AML-193 (cell line): ENCODE measurements around the gene TCIRG1.

ENCODE experiments used
- DNase-seq, 2 experiments: peaks; one replicate each; lab custom pipeline; 2025; lab: John Stamatoyannopoulos, UW

TCIRG1 gene

DNA sequence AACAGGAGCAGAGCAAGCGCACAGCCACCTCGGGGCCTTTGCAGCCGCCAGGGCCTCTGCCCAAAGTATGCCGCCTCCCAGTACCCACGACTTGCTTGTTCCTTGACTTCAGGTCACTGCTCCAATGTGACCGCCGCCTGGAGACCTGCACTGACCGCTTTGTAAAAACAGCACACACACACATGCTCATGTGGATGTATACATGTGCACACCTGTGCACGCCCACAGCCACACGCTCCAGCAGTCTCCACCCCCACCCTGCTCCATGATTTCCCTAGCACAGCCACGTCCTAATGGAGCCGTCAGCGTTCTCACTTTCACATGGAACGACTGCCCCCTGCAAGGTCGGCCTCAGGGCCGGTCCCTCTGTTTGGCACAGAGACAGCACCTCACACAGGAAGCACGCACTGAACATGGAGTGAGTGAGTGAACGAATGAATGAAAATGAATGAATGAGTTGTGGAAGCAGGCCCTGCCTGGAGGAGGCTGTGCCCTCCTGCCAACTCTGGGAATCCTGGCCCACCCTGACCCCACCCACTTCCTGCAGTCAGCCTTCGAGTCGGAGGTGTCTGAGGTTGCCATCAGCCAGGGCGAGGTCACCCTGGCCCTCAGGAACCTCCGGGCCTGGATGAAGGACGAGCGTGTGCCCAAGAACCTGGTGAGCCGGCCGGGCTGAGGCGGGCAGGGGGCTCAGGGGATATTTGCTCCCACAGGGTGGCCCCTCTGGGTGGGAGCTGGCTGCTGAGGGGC is 20.7 kb upstream of the TCIRG1 start:
- no peak for DNase-seq

DNA sequence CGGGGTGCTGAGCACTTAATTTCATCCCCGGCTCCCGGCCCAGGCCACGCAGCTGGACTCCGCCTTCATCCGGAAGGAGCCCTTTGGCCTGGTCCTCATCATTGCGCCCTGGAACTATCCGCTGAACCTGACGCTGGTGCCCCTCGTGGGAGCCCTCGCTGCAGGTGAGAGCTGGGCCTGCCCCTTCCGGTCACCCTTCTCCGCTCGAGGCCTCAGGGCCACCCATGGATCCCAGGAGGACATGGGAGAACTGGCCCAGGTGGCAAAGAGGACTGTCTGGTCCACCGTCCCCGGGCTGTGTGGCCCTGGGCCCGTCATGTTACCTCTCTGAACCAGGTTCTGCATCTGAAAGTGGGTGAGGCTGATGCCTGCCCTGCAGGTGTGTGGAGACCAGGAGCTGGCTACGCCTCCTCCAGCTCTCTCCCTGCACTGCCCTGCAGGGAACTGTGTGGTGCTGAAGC is 20.1 kb upstream of the TCIRG1 start:
- no peak for DNase-seq

DNA sequence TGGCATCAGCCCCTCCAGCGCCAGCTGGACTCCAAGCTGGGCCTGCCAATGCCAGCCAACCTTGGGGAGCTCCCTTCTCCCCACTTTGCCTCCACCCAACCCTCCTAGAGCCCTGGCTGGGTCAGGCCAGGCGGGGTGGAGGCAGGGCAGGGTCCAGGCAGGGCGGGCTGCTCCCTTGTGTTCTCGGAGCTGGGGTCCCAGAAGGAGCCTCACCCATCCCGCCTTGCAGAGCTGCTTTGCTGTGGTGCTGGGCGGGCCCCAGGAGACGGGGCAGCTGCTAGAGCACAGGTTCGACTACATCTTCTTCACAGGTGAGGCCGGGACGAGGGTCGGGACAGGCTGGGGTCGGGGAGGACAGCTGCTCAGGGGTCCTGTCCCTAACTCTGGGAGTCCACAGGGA is 19.3 kb upstream of the TCIRG1 start:
- no peak for DNase-seq

DNA sequence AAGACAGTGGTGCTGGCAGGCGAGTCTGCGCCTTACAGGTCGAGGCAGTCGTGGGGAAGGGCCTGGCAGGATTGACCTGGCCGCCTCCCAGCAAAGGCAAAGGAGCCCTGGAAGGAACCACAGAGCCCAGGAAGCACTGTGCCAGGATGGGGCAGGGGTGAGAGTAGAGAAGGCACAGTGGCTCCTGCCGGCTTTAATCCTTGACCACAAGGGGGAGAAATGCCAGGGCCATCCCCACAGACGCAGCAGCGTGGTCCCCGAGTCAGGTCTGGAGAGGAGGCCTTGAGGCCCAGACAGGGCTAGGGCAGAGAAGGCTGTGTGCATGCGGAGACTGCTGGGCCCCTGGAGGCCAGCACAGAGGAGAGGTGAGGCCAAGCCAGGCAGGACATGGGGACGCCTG is 18.2 kb upstream of the TCIRG1 start:
- no peak for DNase-seq

DNA sequence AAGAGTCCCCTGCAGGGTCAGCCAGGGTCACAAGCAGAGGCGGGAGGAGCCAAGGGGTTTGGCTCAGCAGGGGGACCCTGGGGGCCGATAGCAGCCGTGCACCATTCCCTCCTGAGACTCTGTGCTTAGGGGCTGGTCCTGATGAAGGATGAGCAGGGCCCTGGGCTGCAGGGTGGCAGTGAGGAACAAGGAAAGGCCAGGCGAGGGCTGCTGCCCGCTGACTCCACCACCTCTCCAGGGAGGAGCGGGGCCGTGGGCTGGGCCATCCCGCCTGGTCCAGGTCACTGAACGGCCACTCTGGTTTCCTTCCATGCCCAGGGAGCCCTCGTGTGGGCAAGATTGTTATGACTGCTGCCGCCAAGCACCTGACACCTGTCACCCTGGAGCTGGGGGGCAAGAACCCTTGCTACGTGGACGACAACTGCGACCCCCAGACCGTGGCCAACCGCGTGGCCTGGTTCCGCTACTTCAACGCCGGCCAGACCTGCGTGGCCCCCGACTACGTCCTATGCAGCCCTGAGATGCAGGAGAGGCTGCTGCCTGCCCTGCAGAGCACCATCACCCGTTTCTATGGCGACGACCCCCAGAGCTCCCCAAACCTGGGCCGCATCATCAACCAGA is 17.5 kb upstream of the TCIRG1 start:
- DNase-seq, result no peak

DNA sequence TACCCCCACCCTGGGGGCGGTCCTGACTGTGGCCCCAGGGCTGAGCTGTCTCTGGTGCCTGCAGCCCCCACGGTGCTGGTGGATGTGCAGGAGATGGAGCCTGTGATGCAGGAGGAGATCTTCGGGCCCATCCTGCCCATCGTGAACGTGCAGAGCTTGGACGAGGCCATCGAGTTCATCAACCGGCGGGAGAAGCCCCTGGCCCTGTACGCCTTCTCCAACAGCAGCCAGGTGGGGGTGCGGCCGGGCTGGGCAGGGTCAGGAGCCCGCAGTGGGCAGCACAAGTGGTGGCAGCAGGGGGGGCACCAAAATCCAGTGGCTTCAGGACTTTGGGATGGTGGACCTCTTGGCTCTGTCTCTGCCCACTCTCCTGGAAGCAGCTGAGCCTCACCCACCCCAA is 16.3 kb upstream of the TCIRG1 start:
- no peak for DNase-seq

DNA sequence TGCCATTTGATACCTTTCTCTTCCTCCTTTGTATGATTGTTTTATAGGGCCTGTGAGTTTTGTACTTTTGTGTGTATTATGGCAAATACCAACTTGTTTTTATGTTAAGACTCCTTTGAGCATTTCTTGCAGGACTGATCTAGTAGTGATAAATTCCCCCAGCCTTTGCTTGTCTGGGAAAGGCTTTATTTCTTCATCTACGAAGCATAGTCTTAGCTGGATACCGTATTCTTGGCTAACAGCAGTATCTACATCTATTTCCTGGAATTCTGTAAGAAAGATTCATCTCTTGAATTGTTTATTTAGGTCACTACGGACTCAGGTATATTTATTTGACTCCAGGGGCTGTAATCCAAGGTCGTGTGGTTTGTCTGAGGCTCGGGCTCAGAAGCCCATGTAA is 14.3 kb upstream of the TCIRG1 start:
- DNase-seq, result no peak

DNA sequence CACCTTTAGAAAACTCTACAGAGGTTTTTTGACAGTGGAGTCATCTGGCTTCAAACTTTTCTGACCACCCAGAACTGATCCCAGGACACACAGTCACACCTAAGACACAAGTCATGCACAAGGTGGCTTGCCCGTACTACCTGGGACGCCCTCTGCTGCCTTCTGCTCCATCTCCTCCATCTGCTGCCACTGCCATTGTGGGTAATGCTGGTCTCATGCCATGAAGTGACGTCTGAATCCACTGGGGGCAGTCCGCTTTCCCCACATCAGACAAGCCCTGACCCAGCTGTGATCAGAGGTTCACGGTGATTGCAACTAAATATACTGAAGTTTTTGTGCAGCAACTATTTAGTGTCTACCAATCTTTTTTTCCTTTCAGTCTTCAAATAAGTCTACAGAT is 13.8 kb upstream of the TCIRG1 start:
- DNase-seq, result no peak

DNA sequence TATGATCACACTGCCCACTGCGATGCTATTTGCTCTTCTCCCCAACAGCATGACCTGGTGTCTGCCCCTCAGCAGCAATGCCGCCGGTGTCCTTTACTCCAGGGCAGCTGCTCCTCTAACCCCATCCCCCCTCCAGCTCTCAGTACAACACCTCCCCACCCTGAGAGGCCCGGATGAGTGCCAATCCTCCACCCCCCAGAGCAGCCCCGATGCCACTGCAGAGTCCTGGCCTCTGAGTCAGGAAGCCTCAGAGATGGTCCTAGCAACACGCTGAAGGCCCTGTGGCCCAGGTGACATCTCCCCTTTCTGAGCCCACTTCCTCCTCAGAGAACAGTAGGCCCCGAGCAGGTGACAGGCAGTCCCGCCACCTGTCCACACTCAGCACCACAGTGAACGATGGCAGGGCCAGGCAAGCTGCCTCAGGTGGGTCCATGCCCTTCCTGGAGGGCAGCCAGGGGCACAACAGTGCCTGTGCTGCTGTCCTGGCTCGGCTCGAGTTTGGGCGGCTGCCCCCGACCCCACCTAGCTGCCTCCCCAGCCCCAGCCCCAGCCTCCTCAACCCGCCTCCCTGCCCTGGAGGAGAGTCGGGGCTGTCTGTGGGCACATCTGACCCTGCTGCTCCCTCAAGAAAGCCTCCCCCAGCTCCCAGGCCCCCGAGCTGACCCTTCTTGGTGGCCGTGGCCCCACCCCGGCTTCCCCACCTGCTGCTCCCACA is 12.3 kb upstream of the TCIRG1 start:
- no peak for DNase-seq

DNA sequence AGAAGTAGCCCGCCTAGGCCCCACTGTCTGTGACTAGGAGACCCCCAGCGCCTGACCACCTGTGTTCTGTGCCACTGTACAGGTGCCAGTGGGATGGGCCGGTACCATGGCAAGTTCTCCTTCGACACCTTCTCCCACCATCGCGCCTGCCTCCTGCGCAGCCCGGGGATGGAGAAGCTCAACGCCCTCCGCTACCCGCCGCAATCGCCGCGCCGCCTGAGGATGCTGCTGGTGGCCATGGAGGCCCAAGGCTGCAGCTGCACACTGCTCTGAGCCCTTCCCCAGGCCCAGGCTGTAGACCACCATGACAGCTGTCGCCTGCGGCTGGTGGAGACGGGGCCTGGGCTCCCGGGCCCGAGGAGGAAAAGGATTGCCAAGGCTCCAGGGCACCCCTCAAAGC is 11.2 kb upstream of the TCIRG1 start:
- no peak for DNase-seq

DNA sequence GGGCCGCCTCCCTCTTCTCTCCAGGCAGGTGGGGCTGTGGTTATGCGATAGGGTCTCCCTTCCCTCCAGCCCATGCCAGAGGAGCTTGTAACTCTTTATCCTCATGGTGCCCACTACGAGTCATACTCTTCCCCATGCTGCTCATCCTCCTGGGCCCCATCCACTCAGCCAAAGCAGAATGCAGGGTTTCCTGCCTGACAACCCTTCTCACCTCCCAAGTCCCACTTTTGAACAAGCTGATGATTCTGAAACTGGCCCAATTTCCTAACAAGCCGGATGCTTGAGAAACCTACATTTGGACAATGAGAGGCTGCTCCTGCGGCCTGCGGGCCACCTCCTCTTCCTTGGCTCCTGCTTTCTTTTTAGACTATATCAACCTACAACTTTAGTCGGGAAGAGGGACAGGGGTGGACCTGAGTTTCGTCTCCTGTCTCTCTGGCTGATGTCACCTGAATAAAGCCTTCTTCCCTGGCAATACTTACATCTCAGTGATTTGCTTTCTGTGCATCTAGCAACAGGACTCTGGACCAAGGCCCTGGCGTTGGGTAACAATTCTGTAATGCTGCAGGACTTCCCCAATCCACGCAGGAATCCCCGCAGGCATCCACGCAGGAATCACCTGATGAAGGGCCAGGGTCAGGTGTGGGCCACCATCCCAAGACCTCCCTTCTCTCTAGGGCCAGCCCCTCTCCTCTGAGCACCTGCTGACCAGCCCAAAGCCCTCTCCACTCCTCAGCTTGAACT is 9.9 kb upstream of the TCIRG1 start:
- DNase-seq, result no peak

DNA sequence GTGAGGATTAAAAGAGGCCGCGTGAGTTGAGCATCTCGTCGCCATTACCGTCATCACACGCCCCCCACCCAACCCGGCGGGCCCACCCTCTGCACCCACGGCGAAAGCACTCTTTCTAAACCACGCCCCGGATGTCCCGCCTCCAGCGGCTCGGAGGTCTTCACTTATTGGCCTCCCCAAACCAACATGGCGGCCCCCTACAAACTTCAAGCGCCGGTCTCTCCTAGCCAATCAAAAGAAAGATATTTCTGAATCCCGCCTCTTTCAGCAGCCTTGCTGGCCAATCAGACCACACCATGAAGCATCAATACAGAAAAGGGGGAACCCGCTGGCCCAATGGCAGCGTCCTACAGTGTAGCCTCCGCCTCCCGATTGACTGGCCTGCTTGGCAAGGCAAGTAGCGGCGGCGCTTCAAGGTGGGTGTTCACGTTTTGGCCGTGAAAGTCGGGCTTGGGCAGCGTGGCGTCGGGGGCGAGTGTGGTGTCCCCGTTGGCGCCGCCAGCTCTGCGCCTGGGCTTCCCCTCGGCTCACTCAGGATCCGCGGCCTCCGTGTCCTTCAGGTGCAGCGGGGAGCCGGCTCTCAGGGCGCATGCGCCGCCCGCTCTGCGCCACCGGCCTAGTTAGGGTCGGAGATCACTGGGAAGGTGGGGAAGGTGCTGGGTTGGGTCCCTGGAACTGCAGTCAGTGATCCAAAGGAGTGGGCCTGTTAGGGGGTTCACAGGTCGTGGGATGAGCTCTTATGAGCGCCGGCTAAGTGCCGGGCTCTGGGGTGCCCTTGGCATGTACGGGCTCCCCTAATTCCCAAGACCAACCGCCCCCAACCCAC is 8.3 kb upstream of the TCIRG1 start, which contains the start of gene NDUFS8:
Gene NDUFS8 (plus strand): TSS at position 364 of the 826 bp plus-strand sequence. CDS start 1,471 bp downstream, outside the sequence.
- peak; percentile 98 for DNase-seq

DNA sequence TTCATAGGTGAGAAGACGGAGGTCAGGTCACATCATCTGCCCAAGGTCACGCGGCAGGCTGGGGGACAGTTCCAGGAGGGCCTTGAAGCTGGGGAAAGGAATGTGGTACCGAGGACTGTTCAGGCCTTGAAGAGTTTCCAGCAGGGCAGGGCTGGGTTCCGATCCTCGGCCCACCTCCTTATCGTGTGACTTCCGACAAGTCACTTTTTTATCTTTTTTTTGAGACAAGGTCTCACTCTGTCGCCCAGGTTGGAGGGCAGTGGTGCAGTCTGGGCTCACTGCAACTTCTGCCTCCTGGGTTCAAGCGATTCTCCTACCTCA is 7.7 kb upstream of the TCIRG1 start:
- no peak for DNase-seq

DNA sequence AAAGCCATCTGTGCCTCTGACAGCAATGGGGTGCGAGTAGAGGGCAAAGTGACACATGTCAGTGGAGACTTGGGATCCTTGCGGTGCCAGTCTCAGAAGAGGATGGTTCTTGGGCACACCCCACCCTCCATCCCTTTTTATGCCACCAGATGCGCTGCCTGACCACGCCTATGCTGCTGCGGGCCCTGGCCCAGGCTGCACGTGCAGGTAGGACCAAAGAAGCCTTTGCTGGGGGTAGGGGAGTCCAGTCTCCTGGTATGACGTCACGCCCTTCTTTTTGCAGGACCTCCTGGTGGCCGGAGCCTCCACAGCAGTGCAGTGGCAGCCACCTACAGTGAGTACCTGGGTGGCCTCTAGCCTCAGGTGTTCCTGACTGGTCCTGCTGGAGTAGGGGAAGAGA is 6.8 kb upstream of the TCIRG1 start:
- DNase-seq, result no peak

DNA sequence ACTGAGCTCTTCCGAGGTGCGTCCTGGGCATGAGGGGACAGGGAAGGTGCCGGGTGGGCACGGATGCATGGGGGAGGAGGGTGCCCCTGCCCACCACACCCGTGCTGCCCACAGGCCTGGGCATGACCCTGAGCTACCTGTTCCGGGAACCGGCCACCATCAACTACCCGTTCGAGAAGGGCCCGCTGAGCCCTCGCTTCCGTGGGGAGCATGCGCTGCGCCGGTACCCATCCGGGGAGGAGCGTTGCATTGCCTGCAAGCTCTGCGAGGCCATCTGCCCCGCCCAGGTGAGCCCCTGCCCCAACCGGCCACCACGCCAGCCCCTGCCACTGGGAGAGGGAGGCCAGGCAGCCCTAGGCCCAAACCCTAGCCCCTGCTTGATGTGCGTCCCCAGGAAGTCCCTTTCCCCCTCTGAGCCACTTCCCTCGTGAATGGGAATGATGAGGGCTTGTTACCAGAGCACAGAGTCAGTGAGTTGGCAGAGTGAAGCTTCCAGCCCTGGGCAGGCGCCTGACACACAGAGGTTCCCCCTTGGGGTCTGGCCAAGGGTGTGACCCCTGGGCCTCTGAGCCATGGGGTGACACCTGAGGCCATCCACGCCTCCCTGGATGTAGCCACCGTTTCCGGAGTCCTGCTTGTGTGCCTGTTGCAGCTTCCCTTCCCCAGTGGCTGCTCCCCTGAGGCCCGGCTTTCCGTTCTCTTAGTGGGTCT is 5.7 kb upstream of the TCIRG1 start:
- no peak for DNase-seq

DNA sequence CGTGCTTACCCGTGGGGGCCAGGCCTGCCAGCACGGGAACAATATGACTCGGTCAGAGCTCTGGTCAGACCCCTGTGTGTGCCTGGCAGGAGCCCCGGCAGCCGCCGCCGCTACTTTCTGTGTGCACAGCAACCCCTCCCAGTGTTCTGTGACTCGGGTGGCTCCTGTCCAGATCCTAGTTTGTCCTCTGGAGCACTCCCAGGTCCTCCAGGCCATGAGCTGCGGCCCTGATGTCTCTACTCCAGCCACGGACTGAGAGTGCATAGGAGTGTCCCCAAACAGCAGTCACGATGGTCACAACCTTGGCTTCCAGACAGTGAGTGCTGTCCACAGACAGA is 5.1 kb upstream of the TCIRG1 start:
- DNase-seq, result no peak

DNA sequence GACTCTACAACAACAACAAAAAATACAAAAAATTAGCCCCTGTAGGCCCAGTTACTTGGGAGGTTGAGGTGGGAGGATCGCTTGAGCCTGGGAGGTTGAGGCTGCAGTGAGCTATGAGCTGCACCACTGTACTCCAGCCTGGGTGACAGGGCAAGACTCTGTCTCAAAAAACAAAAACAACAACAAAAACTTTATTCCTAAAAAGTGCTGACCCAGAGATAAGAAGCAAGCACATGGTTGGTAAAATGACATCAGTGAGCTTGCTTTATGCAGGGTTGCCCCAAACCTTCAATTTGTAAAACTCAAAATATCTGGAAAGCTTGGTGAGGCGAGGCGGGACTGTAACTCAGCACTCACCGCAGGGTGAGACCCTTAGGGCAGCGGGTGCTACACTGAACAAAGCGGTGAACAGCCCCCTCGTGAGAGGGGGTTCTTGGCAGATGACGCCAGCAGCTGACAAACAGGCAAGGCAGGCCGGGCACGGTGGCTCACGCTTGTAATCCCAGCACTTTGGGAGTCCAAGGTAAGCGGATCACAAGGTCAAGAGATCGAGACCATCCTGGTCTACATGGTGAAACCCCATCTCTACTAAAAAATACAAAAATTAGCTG is 3.5 kb upstream of the TCIRG1 start:
- DNase-seq, result no peak

DNA sequence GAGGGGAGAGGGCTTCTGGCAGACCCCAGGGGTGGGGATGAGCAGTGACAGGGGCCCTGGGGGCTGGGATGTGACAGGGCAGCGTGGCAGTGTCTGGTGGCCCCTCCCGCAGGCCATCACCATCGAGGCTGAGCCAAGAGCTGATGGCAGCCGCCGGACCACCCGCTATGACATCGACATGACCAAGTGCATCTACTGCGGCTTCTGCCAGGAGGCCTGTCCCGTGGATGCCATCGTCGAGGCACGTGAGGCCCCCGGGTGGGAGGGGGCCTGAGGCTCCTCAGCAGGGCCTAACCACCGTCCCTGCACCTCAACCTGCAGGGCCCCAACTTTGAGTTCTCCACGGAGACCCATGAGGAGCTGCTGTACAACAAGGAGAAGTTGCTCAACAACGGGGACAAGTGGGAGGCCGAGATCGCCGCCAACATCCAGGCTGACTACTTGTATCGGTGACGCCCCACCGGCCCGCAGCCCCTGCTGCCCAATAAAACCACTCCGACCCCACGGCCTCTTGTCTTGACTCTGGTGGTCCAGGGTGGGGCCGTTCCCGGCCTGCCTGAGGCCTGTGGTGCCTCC is 2.6 kb upstream of the TCIRG1 start:
- DNase-seq, result no peak

DNA sequence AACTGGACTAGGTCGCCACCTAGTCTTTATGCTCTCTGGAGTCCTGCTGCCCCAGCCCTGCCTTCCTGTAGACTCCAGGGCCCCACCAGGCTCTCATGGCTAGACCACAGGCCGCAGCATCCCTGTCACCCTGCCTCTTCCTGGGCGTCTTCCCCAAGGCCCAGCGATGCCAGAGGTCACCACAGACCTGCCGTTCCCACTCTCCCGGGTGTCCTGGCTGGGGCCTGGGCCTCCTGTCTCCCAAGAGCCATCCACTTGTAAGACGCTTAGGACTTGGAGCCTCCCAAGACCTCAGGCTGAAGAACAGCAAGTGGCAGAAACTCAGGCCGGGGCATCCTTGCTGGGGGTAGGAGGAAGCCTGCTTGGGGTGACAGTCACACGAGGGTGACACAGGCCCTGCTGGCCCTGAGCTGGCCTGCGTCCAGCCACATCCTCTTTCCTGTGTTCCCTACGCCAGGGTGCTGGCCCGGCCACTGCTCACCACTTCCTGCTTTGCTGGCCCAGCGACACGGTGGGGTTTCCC is 2.0 kb upstream of the TCIRG1 start:
- peak; percentile 75 to 82 for DNase-seq
